Placental pericyte (primary cell): ENCODE results near the gene XAGE3. TPM values are rescaled to one million over a fixed set of nuclear protein-coding genes. Genes with fewer than 3 reads are reported as not detected.

Experiments used
- total RNA-seq: library from RNA; depleted of rRNA; stranded (reverse); fragments of >200 nt; gene quantifications from 2 replicates; pipeline ENCODE4 v1.2.3, GENCODE V29; 2012

XAGE3 gene, protein sequence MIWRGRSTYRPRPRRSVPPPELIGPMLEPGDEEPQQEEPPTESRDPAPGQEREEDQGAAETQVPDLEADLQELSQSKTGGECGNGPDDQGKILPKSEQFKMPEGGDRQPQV
- not detected in 2 replicates for total RNA-seq

DNA sequence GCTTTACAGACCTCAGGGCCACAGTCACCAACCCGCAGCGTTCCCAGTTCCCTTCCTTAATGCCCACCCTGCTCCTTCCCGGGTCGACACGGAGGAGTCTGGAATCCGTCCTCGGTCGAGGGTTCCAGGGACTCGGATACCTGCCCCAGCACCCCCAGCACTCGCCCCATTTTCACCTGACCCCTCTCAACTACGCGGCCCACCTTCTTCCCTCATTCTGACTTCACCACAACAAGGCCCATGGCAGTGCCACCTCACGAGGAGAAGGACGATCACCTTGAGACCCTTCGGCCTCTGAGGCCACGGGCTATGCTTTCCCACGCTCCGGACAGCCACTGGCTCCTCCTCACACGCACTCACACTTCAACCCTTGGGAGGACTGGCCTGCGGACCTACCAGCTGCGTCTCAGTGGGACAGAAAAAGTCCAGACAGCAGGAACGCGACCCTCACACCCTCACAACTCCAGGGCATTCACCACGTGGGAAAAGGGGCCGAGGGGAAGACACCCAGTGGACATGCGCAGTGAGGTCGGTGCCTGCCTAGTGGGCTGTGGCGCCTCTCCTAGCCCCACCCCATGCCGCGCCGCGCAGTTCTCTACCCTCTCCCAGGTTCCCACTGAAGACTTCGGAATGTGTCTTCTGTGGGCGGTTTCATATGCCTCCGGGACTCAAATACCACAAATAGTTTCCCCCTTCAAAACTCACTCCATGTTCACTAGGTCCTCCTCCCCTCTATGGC is at the start of gene XAGE3:
Gene XAGE3, minus strand, starts transcription at position 474 of the 739 bp plus-strand sequence. CDS start 950 bp downstream, outside the sequence.

DNA sequence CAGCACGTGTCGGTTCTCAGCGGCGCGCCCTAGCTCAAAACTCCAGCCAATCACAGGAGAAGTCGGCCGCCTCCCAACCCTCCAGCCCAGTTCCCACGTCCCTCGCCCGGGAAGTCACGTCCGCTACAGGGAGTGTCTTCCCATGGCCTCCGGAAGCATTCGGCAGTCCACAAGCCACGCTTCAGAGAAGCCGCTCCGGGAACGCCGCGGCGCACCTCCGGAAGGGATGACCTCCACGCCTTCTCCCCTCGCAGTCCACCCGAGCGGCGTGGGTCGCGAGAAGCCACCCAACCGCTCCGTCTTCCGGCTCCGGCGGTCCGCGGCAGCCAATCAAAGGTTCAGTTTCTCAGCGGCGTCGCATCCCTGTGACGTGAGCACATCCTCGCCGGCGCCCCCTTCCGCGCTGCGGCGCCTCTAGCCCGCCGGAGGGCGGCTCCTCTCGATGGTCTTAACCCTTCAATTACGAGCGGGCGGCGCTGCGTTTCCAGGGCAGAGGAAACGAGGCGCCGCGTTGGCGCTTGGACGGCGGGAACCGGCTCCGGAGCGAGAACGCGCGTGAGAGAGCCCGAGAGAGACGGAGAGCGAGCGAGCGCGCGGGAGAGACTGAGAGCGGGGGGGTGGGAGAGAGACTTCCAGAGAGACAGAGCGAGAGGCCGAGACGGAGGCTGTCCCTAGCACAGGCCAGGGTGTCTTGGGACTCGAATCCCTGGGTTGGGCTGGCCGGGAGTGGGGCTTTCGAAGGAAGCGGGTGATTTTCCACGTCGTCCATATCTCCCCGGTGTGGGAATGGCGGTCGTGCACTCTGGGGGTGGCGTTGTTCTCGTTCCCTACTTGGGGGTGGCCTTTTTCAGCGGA is 29.2 kb upstream of the XAGE3 start, which contains the start of gene FAM156B:
Gene FAM156B, plus strand, starts transcription at position 476 of the 855 bp plus-strand sequence. CDS start 9,896 bp downstream, outside the sequence.

Other genes starting within 250 kb of the XAGE3 start
- gene SSX7, start 213.2 kb downstream of the XAGE3 start, total RNA-seq: not detected in 2 replicates
- gene SSX2, start 160.9 kb downstream of the XAGE3 start, total RNA-seq: not detected in 2 replicates
- gene SSX2B, start 116.8 kb downstream of the XAGE3 start, total RNA-seq: not detected in 2 replicates
- not detected in 2 replicates for gene SPANXN5, start 70.7 kb downstream of the XAGE3 start, total RNA-seq
- gene XAGE5, start 56.8 kb downstream of the XAGE3 start, total RNA-seq: not detected in 2 replicates
- 14.9 and 22.8 TPM in 2 replicates for gene FAM156B, start 29.2 kb upstream of the XAGE3 start, total RNA-seq
- 7.2 and 12.7 TPM in 2 replicates for gene FAM156A, start 90.4 kb upstream of the XAGE3 start, total RNA-seq
- 1.9 and 3.7 TPM in 2 replicates for gene GPR173, start 180.7 kb upstream of the XAGE3 start, total RNA-seq
- 11.6 and 69.8 TPM in 2 replicates for gene TSPYL2, start 214.3 kb upstream of the XAGE3 start, total RNA-seq
- gene KANTR, start 226.1 kb upstream of the XAGE3 start, total RNA-seq: 5.0 and 12.3 TPM in 2 replicates